Lower leg skin (tissue), 3 donors: Measurements from ENCODE around the gene MAN1A1.

Experiments
- CTCF ChIP-seq, 3 donors: fragments of 450-650 bp; IDR thresholded peaks; one replicate each; pipeline ENCODE4 v1.5.1; 2016; ENCODE audit warnings: antibody characterized with exemption in 3 of 3, mild to moderate bottlenecking in 3 of 3, moderate library complexity in 2 of 3
- POLR2A ChIP-seq, 2 donors: fragments of 450-650 bp; IDR thresholded peaks; one replicate each; pipeline ENCODE4 v1.6.1; 2016 to 2017; ENCODE audit warnings: antibody characterized with exemption in 2 of 2, mild to moderate bottlenecking in 1 of 2, moderate library complexity in 1 of 2

- no peak for TF ChIP-seq CTCF (IDR thresholded peaks at IDR 0.05)
- no peak for TF ChIP-seq POLR2A (IDR thresholded peaks at IDR 0.05)
Observed at GRCh38 chr6:119262612-119263011, 86.9 kb downstream of the MAN1A1 start.
